Chondrocyte (in vitro differentiated cells): ENCODE results near the gene DCAF6. TPM values are rescaled to one million over a fixed set of nuclear protein-coding genes. Genes with fewer than 3 reads are reported as not detected.

Source experiments
- DNase-seq: peaks from one replicate; pipeline ENCODE4 v3.0.0; 2021; ENCODE audit warnings: mixed read lengths, low spot score
- H3K27ac Mint-ChIP-seq: one replicate; pipeline ENCODE4 v1.8.0; 2021; ENCODE audit warnings: mild to moderate bottlenecking, moderate library complexity, mixed read lengths; ENCODE audit not compliant: unreplicated experiment
- H3K27me3 Mint-ChIP-seq: 2 replicates; pipeline ENCODE4 v1.8.0; 2021; ENCODE audit warnings: low read depth, mixed read lengths
- H3K36me3 Mint-ChIP-seq: 2 replicates; pipeline ENCODE4 v1.8.0; 2021; ENCODE audit warnings: low read depth, mixed read lengths
- H3K4me1 Mint-ChIP-seq: 2 replicates; pipeline ENCODE4 v1.8.0; 2021; ENCODE audit warnings: low read depth, mild to moderate bottlenecking, mixed read lengths
- H3K4me3 Mint-ChIP-seq: one replicate; pipeline ENCODE4 v1.8.0; 2021; ENCODE audit warnings: mild to moderate bottlenecking, moderate library complexity, mixed read lengths; ENCODE audit not compliant: unreplicated experiment
- H3K9me3 Mint-ChIP-seq: 2 replicates; pipeline ENCODE4 v1.8.0; 2021; ENCODE audit warnings: low read depth, mixed read lengths
- total RNA-seq: library from RNA; stranded (reverse); gene quantifications from 3 replicates; pipeline ENCODE4 v1.2.1, GENCODE V29; 2021
- TF ChIP-seq, protein P1 (sequence below): fragments of 200-600 bp; sonication (generic); IDR thresholded peaks from 2 replicates; pipeline ENCODE4 v1.5.0; 2021; ENCODE audit warnings: antibody characterized with exemption, mild to moderate bottlenecking, moderate library complexity

Gene DCAF6
- total RNA-seq, 1 donor from 2014 or later: 49.4 TPM

DNA sequence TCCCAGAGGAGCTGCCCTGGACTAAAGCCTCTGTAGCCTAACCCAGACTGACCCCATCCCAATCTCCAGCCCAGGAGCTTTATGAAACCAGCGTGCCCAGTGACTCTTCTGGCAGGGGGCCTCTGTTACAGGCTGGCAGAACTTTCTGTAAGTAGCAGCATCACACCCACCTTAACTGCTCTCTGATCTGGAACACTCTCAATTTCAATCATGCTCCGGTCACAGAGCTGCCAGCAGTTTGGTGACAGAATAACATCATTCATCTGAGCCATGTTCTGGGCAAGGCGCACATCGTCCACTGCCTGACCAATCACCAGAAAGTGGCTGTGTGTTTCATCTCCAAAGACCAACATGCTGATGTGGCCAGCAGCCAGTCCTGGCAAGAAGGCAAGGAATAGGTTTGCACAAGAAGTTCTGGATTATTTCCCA is 37.2 kb upstream of the DCAF6 start:
- no peak overlapping the region for H3K27ac Mint-ChIP-seq
- H3K9me3 Mint-ChIP-seq: no peaks in the 10 kb centered on the region
- no peaks in the 10 kb centered on the region for H3K27me3 Mint-ChIP-seq
- no peak overlapping the region for H3K4me3 Mint-ChIP-seq
- DNase-seq: no peak
- H3K4me1 Mint-ChIP-seq: peaks cover 1% of the 10 kb centered on the region
- TF ChIP-seq, protein P1, sequence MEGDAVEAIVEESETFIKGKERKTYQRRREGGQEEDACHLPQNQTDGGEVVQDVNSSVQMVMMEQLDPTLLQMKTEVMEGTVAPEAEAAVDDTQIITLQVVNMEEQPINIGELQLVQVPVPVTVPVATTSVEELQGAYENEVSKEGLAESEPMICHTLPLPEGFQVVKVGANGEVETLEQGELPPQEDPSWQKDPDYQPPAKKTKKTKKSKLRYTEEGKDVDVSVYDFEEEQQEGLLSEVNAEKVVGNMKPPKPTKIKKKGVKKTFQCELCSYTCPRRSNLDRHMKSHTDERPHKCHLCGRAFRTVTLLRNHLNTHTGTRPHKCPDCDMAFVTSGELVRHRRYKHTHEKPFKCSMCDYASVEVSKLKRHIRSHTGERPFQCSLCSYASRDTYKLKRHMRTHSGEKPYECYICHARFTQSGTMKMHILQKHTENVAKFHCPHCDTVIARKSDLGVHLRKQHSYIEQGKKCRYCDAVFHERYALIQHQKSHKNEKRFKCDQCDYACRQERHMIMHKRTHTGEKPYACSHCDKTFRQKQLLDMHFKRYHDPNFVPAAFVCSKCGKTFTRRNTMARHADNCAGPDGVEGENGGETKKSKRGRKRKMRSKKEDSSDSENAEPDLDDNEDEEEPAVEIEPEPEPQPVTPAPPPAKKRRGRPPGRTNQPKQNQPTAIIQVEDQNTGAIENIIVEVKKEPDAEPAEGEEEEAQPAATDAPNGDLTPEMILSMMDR: no peak
- H3K36me3 Mint-ChIP-seq: no peaks in the 10 kb centered on the region

DNA sequence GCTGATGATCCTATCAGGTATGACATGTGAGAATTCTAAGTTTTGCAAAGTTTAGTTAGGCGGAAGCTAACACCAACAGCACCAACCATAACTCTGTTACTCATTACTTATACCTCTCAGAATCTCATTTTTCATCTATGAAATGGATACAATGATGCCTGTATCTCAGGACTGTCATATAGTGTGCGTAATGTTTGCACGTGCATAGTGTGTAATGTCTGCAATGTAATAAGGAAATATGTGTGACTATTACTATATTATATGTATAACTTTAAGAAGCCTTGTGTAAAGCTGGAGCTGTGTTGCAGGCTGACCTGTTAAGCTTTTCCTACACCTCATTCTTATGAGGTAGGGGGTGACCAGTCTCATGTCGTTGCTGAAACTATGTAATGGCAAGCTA is 35.6 kb upstream of the DCAF6 start:
- Mint-ChIP-seq H3K4me1 (peaks cover 18% of the 10 kb centered on the region), H3K4me3 (no peak overlapping the region), H3K36me3 (no peaks in the 10 kb centered on the region), H3K27me3 (no peaks in the 10 kb centered on the region), H3K9me3 (no peaks in the 10 kb centered on the region), H3K27ac (no peak overlapping the region)
- TF ChIP-seq, protein P1: no peak
- no peak for DNase-seq

DNA sequence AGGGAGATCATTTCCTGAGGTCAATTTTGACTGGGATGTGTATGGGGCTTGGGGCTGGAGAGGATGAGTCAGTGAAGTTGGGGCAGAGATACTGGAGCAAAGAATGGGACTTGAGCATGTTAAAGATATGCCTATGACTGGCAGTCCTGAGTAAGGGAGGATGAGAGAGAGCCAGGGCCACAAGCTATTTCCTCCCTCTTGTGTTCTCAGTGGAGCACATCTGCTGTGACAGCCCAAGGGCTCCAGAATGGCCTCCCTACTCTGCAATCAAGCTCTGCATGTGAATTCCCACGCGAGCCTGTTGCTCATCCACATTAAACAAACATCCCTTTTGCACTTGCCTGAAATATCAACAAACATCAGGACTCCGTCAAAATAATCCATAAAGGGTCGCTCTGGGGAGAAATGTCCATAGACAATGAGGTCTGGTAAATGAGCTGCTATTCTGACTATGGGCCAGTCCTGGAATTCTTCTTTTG is 31.8 kb upstream of the DCAF6 start:
- peak overlapping the region; percentile 70 for H3K27ac Mint-ChIP-seq
- TF ChIP-seq, protein P1: no peak
- H3K9me3 Mint-ChIP-seq: peaks cover 2% of the 10 kb centered on the region
- peaks cover 19% of the 10 kb centered on the region for H3K4me1 Mint-ChIP-seq
- no peak for DNase-seq
- no peaks in the 10 kb centered on the region for H3K36me3 Mint-ChIP-seq
- H3K27me3 Mint-ChIP-seq: no peaks in the 10 kb centered on the region
- H3K4me3 Mint-ChIP-seq: no peak overlapping the region

DNA sequence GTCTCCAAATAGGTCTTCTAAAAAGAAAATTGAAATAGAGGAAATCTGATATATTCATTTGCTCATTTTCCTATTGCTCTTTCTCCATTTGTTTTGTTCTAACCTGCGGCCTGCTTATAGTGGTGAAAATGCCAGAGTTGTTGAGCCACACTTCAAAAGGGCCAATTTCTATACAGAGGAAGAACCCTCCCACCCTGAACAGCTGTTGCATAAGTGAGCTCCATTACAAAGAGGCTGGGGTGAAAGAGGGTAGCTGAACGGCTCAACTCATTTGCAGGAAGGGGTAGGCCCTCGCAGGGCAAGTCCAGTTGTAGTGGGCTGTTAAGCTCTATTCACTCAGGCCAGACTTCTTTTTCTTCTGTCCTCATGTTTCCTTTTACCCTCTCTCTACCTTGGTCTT is 31.3 kb upstream of the DCAF6 start:
- H3K27ac Mint-ChIP-seq: peak overlapping the region; percentile 70
- H3K27me3 Mint-ChIP-seq: no peaks in the 10 kb centered on the region
- DNase-seq: no peak
- H3K4me3 Mint-ChIP-seq: no peak overlapping the region
- peaks cover 2% of the 10 kb centered on the region for H3K36me3 Mint-ChIP-seq
- H3K4me1 Mint-ChIP-seq: peaks cover 22% of the 10 kb centered on the region
- TF ChIP-seq, protein P1: no peak
- H3K9me3 Mint-ChIP-seq: peaks cover 6% of the 10 kb centered on the region

DNA sequence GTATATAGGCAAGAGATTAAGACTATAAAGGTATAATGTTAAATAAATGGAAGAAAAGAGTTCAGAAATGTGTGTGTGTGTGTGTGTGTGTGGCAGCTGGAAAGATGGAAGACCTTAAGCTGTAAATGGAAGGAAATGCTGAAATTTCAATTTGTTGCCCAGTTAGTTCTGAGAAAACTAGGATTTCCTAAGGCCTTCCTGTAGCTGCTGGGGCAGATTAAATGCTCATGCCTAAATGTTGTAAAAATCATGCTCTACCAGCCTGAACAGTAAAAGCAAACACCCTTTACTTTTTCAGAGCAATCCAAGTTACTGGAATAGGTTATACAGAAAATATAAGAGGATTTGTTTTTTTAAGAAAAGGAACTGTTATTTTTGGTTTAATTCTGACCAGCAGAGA is 30.8 kb upstream of the DCAF6 start:
- no peaks in the 10 kb centered on the region for H3K27me3 Mint-ChIP-seq
- TF ChIP-seq, protein P1: no peak
- H3K36me3 Mint-ChIP-seq: peaks cover 2% of the 10 kb centered on the region
- no peak overlapping the region for H3K4me3 Mint-ChIP-seq
- H3K27ac Mint-ChIP-seq: peak overlapping the region; percentile 70
- DNase-seq: no peak
- peaks cover 26% of the 10 kb centered on the region for H3K4me1 Mint-ChIP-seq
- H3K9me3 Mint-ChIP-seq: peaks cover 9% of the 10 kb centered on the region
